ENCODE data around the gene DMPK.

DMPK gene

DNA sequence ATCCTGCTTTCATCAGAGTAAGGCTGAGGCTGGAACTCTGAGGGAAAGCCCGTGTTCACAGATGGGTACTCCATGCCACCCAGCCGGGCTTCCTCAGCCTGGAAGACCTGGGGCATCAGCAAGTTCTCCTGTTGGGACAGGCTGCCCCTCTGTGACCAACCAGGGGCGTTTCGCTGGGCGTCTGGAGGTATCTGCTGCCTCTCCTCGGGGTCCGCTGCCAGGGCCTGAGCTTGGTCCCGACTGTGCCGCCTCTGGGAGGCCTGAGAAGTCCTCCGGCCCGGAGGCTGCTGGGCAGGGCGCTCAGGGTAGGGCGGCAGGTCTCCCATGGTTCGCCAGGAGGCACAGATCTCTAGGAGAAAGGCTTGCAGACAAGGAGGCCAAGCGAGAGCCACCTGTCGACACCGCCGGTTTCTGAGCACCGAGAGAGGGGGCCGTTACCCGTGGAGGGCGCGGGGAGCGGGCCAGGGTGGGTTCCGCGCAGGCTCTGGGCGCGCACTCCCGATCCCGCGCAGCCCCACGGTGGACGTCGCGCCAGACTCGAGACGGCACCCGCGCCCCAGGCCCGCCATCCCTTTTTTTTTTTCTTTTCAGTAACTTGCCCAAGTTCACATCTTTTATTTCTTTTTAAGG lies 32.7 kb upstream of the DMPK start, which contains the start of gene RSPH6A:
Gene RSPH6A, minus strand, starts transcription at position 458 of the 630 bp plus-strand sequence. Its CDS starts 132 bp downstream, at position 326.
- no peak within 1 kb of the TSS for H3K4me3 ChIP-seq (ENCODE audit: low read depth, low read length)
- TF ChIP-seq, protein P1, sequence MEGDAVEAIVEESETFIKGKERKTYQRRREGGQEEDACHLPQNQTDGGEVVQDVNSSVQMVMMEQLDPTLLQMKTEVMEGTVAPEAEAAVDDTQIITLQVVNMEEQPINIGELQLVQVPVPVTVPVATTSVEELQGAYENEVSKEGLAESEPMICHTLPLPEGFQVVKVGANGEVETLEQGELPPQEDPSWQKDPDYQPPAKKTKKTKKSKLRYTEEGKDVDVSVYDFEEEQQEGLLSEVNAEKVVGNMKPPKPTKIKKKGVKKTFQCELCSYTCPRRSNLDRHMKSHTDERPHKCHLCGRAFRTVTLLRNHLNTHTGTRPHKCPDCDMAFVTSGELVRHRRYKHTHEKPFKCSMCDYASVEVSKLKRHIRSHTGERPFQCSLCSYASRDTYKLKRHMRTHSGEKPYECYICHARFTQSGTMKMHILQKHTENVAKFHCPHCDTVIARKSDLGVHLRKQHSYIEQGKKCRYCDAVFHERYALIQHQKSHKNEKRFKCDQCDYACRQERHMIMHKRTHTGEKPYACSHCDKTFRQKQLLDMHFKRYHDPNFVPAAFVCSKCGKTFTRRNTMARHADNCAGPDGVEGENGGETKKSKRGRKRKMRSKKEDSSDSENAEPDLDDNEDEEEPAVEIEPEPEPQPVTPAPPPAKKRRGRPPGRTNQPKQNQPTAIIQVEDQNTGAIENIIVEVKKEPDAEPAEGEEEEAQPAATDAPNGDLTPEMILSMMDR (IDR thresholded peaks at IDR 0.05; ENCODE audit: low read depth, low read length), result no peak

DNA sequence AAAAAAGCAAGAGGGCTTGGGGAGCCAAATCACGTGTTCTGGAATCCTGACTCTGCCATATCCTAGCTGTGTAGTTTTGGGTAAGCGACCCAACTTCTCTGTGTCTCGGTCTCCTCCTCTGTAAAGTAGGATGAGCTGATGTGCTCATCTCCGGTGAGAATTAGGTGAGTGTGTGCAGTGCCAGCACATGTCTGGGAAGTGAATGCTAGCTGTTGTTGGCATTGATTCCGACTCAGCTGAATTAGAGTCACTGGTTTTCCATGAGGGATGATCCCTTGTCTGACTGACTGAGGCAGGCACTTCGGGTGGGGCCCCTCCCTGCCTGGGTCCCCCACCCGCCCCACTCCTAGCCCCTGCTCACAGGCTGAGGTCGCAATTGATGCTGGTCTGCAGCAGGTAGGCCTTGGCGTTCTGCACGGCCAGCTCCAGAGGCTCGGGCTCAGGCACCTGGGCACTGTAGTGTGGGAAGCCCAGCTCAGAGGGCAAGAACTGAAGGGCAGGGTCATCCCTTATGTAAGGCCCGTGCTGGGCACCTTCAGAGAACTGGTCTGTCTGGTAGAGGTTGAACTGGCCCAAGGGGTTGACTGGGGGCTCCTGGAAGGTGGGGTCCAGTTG lies 32.0 kb upstream of the DMPK start:
- no peak overlapping the region for H3K4me3 ChIP-seq (ENCODE audit: low read depth, low read length)

DNA sequence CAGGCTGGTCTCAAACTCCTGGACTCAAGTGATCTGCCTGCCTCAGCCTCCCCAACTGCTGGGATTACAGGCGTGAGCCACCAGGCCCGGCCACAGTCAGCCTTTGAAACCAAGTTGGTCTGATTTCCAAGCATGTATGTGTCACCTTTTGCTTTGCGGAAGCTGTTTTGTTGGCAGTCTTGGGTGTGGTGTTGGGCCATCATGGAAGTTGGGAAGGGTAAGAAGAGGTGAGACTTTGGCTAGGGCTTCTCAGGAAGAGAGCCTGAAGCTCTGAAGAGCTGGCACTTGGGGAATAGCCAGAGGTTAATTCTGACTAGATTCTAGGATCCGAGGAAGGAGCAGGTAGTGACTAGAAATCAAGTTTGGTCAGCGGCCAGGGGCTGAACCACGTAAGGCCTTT lies 30.0 kb upstream of the DMPK start:
- TF ChIP-seq, protein P1 (IDR thresholded peaks at IDR 0.05; ENCODE audit: low read depth, low read length), result no peak
- no peak overlapping the region for H3K4me3 ChIP-seq (ENCODE audit: low read depth, low read length)

More for the DNA sequence above, 32.0 kb upstream of the DMPK start:
- TF ChIP-seq, protein P1 (IDR thresholded peaks at IDR 0.05; ENCODE audit: low read depth, low read length), result no peak

DNA sequence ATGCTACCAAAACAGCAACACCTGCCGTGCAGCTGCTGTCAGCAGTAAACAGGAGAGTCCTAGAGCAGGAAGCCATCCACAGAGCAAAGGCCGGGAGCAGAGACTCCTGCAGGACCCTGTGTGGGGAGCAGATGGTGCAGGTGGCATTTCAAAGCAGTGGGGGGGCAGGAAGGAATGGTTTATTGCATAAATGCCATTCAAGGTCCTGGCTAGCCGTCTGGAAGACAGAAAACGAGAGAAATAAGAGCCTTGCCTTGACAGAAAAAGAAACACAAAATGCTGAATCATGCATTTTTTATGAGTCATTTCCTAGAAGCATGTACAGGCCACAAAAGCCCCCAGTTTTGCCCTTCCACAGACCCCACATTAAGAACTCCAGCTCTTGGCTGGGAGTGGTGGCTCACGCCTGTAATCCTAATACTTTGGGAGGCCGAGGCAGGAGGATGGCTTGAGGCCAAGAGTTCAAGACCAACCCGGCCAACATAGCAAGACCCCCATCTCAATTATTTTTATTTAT lies 27.4 kb upstream of the DMPK start:
- TF ChIP-seq, protein P1 (IDR thresholded peaks at IDR 0.05; ENCODE audit: low read depth, low read length), result no peak
- H3K4me3 ChIP-seq (ENCODE audit: low read depth, low read length), result no peak overlapping the region

DNA sequence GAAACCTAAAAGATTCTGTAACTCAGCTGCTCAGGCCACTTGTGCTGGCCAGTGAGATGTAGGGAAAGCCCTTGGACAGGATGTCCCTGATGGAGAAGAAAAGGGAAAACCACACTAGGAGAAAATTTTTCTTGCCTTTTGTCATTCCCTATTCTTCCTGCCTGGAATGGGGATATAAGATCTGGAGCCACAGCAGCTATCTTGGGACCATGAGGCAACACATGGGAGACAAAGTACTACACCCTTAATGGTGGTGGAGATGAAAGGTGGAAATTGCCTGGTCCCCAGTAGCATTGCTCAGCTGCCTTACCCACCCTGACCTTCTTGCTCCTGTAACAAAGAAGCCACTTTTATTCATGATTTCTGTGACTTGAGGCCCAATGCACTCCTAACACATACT lies 23.4 kb upstream of the DMPK start:
- TF ChIP-seq, protein P1 (IDR thresholded peaks at IDR 0.05; ENCODE audit: low read depth, low read length), result no peak
- H3K4me3 ChIP-seq (ENCODE audit: low read depth, low read length), result no peak overlapping the region

DNA sequence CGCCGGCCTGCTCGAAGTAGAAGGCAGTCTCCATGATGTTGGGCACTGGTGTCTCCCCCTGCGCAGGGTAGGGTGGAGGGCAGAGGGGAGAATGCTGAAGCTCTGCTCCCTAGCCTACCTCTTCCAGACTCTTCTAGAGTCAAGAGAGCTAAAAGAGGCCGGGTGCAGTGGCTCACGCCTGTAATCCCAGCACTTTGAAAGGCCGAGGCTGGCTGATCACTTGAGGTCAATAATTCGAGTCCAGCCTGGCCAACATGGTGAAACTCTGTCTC lies 22.6 kb upstream of the DMPK start:
- TF ChIP-seq, protein P1 (IDR thresholded peaks at IDR 0.05; ENCODE audit: low read depth, low read length), result no peak
- no peak overlapping the region for H3K4me3 ChIP-seq (ENCODE audit: low read depth, low read length)

DNA sequence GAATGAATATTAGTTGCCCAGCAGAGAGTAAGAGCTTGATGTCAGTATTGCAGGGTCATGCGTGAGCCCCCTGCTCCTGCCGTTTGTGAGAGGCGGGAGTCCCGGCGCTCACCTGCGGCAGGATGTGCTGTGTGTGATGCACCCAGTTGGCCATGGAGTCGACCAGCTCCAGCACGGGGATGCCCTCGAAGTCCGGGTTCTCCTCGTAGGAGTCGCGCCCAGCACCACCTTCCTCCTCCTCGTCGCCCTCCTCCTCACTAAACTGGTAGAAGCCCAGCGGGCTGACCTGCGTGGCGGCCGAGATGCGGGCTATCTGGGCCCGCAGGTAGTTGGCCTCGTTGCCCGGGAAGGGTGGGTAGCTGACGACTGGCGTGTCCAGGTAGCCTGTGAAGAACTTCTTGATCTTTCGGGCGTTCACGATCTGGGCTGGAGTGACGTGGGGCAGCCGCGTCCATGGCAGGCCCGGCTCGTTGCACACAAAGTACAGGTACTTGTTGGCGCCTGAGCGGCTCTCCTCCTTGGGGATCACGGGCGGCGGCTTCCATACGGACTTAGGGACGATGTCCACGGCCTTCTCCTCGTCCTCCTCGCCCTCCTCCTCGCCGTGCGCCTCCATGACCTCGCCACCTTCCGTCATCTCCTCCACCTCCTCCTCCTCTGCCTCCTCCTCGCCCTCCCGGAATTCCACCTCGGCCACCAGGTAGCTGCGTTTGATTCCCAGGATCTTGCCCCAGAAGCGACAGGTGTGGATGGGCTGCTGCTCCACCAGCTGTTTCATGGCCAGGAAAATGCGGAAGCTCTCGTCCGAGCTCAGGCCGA lies 22.1 kb upstream of the DMPK start:
- no peak overlapping the region for H3K4me3 ChIP-seq (ENCODE audit: low read depth, low read length)
- TF ChIP-seq, protein P1 (IDR thresholded peaks at IDR 0.05; ENCODE audit: low read depth, low read length), result no peak
